SK-N-SH treated with all-trans-retinoic acid at 6 μM for 48 hours (cell line): ENCODE measurements around the gene CXCL3.

Experiments used
- GLIS3 ChIP-seq: fragments of 250-450 bp; sonication (Bioruptor Pico); IDR thresholded peaks from 2 replicates; pipeline ENCODE4 v1.5.0; 2020; ENCODE audit warnings: mild to moderate bottlenecking, moderate library complexity
- ISL1 ChIP-seq: fragments of 250-450 bp; sonication (Bioruptor Pico); IDR thresholded peaks from 2 replicates; pipeline ENCODE4 v2.1.2; 2022; ENCODE audit warnings: mild to moderate bottlenecking, moderate library complexity
- OSR1 ChIP-seq: fragments of 250-450 bp; sonication (Bioruptor Pico); IDR thresholded peaks from 2 replicates; pipeline ENCODE4 v1.8.0; 2022; ENCODE audit warnings: moderate library complexity, mild to moderate bottlenecking, inconsistent platforms
- PPARA ChIP-seq: fragments of 250-450 bp; sonication (Bioruptor Pico); IDR thresholded peaks from 2 replicates; pipeline ENCODE4 v1.5.0; 2020; ENCODE audit warnings: mild to moderate bottlenecking, borderline replicate concordance
- SNAI2 ChIP-seq: fragments of 250-450 bp; sonication (Bioruptor Pico); IDR thresholded peaks from 2 replicates; pipeline ENCODE4 v1.5.0; 2020; ENCODE audit warnings: mild to moderate bottlenecking, moderate library complexity
- TOX ChIP-seq: fragments of 250-450 bp; sonication (Bioruptor Pico); IDR thresholded peaks from 2 replicates; pipeline ENCODE4 v1.8.0; 2021; ENCODE audit warnings: mild to moderate bottlenecking, moderate library complexity, borderline replicate concordance
- ZFP3 ChIP-seq: fragments of 250-450 bp; sonication (Bioruptor Pico); IDR thresholded peaks from 2 replicates; pipeline ENCODE4 v1.5.0; 2020; ENCODE audit warnings: mild to moderate bottlenecking, moderate library complexity
- ZFP30 ChIP-seq: fragments of 450-650 bp; formaldehyde crosslinking; IDR thresholded peaks from 2 replicates; pipeline ENCODE4 v1.5.0; 2022; ENCODE audit warnings: mild to moderate bottlenecking, moderate library complexity
- ZNF565 ChIP-seq: fragments of 450-650 bp; formaldehyde crosslinking; conservative IDR thresholded peaks from 2 replicates; pipeline ENCODE4 v1.5.0; 2020; ENCODE audit warnings: low read depth, mild to moderate bottlenecking, moderate library complexity
- TF ChIP-seq, protein P1 (sequence below): fragments of 250-450 bp; sonication (Bioruptor Pico); IDR thresholded peaks from 2 replicates; pipeline ENCODE4 v1.8.0; 2020; ENCODE audit warnings: mild to moderate bottlenecking, moderate library complexity, borderline replicate concordance

GRCh38 chr4:74031576-74031975 is 6.9 kb downstream of the CXCL3 start:
- TF ChIP-seq ISL1 (no peak), TOX (no peak), ZFP30 (CRISPR knock-in tag) (no peak), GLIS3 (no peak), SNAI2 (no peak), OSR1 (no peak), ZFP3 (CRISPR knock-in tag) (no peak), ZNF565 (no peak), PPARA (CRISPR knock-in tag) (no peak)
- TF ChIP-seq, protein P1, sequence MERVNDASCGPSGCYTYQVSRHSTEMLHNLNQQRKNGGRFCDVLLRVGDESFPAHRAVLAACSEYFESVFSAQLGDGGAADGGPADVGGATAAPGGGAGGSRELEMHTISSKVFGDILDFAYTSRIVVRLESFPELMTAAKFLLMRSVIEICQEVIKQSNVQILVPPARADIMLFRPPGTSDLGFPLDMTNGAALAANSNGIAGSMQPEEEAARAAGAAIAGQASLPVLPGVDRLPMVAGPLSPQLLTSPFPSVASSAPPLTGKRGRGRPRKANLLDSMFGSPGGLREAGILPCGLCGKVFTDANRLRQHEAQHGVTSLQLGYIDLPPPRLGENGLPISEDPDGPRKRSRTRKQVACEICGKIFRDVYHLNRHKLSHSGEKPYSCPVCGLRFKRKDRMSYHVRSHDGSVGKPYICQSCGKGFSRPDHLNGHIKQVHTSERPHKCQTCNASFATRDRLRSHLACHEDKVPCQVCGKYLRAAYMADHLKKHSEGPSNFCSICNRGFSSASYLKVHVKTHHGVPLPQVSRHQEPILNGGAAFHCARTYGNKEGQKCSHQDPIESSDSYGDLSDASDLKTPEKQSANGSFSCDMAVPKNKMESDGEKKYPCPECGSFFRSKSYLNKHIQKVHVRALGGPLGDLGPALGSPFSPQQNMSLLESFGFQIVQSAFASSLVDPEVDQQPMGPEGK (CRISPR knock-in tag): no peak
